ENCODE results near the gene ACTR5.

Gene ACTR5

DNA sequence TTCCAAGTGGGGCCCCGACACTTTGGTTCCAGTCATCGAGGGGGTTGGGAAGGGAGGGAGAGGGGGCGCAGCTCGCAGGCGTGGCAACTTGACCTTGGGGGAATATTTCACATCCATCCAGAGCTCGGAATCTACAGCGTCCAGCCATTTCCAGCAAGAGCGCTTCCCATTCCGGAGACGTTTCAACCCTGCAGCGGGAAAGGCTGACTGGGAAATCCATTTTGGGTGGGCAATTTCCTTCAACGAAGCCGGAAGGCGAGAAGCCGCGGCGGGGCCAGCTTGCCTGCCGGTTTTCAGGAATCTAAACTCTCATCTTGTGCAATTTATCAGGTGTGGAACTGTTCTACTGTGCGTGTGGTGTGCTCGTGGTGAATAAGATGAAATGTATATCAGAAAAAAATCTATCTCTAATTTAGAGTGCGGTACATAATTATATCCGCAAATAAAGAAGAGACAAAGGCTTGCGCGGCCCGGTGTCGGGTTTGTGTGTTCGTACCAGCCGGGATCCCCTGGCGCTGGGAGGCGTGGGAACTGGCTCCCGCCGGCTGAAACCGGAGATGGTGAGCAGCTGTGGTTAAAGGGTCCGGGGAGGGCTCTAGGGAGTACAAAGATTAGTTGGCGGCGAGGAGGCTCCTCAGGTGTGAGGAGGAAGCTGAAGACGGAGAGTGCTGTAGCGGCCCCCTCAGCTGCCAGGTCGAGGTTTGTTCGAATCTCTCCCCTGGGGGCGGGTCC lies 19.2 kb upstream of the ACTR5 start:
- DNase-seq (ENCODE audit: low read depth) = no peak

DNA sequence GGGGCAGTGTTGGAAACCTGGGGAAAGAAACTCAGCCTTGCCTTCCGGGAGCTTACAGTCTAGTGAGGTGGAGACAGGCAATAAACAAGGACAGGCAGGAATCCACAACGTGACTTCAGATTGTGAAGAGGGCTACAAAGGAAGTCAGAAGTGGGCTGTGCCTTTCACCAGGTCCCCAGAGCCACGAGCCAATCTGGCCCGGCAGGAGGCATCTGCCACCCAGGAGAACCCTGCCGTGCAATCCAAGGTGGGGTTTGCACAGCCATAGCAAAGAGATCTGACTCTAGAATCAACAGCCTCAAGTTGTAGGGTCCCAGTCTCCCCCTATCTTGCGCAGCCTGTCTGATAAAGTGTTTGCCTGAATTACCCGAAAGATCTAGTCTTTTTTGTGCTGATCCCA lies 18.5 kb upstream of the ACTR5 start:
- no peak for DNase-seq (ENCODE audit: low read depth)

DNA sequence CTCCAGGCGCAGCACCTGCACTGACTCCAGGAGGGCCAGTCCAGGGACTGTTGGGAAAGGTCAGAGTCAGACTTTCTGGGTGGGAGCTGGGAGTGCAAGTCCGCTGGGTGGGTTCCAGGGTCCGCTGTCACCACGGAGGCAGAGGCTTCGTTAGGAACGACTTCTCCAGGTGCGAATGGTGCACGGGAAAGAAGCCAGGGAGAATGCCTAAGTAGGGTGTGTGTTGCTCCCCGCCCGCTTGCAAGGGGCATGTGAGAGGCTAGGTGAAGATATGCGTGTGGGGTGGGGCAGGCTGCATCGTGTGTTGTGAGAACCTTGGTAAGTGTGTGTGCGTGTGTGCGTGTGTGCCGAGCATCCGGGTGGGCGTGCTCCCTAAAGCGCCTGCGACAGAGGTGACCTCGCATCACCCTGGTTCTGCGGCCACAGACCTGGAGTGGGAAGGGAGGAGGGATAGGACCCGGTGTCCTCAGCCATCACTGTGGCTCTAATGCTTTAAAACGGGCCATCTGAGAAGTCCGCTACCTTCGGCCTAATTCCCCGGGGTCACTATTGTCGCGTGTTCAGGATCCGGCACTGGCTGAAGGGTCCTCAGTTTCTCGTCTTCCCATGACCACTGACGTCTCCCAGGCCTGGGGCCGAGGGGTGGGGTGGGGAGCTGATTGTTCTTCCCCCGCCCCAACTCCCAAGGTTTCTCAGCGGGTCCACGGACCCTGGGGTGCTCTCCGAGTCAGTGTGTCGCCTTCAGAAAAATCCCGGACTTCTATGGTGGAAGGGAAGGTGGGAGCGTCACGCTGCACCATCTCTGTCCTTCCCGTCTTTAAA lies 17.9 kb upstream of the ACTR5 start:
- DNase-seq (ENCODE audit: low read depth) = no peak

DNA sequence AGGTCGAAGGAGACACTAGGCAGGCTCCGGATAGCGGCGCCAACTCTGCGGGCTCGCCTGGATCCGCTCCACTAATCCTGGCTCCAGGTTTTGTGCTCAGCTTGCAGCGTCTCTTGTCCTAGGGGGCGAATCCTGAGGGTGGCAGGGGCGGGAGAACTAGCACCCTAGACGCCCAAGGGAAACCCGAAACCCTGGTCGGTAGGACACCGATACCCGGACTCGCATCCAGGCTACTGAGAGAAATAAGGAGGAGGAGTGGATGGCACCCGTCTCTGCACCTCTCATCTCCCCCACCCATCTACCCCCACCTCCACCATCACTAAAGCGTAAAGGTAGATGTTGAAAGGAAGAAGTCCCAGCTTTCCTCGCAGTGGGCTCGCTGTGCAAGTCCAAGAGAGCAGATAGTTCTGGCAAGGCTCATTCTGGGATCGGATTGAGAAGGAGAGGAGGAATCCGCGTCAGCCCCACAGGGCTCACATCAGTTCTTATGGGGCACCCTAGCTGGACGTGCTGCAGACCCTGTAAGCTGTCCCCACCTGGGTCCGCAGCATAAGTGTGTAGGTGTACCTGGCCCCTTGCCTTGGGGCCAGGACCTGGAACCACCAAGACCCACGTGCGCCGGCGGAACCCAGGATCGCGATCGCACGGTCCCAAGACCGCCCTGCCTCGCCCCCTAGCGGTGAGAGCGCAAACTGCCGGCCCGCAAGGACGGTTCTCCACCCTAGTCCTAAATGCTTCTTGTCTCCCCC lies 17.1 kb upstream of the ACTR5 start:
- DNase-seq (ENCODE audit: low read depth) = no peak

DNA sequence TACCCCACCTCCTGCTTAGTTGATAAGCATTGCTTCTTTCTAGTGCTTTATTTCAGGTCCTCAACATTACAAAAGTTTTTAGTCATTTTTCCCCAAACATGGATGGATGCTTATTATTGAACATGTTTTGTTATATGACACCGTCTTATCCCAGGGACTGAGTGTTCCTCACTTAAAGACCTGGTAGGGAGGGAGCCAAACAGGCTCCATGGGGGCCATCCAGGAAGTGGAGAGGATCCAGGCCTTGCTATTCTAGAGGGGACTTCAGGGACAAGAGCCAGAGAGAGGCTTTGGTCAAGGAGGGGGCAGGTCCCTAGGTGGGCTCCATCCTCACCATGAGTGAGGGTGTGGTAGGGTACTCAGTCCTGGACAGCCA lies 16.5 kb upstream of the ACTR5 start:
- no peak for DNase-seq (ENCODE audit: low read depth)

DNA sequence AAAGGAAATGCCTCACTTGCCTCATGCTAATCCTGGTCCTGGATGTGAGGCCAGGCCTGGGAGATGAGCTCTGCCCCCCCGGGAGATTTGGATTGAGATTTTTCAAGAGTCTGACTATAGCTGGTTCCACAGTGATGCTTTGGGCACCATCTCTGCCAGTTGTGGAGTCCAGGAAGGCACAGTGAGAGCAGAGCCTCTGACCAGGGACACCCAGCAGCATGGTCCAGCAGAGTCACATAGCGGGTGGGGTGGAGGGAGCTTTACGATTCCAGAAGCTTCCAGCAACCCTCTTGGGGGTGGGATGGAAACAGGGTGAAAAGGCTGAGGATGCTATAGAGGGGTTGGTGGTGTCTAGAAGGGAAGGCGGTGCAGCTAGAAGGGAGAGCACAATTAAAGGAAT lies 15.3 kb upstream of the ACTR5 start:
- no peak for DNase-seq (ENCODE audit: low read depth)

DNA sequence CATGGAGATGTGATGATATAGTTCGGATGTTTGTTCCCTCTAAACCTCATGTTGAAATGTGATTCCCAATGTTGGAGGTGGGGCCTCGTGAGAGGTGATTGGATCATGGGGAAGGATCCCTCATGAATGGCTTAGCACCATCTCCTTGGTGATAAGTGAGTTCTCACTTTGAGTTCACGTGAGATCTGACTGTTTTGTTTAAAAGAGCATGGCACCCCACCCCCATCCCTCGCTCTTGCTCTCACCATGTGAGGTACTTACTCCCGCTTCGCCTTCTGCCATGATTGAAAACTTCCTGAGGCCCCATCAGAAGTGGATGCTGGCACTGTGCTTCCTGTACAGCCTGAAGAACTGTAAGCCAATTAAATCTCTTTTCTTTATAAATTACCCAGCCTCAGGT lies 13.1 kb upstream of the ACTR5 start:
- DNase-seq (ENCODE audit: low read depth) = no peak

DNA sequence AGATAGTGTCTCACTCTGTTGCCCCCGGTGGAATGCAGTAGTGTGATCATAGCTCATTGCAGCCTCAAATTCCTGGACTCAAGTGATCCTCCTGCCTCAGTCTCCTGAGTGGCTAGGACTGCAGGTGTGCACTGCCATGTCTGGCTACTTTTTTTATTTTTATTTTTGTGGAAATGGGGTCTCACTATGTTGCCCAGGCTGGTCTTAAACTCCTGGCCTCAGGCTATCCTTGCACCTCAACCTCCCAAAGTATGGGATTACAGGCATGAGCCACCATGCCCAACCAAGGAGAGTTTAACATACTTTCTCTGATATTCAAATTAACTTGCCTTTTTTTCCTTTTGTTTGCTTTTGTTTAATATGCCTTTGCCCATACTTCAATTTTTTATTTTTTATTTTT lies 10.4 kb upstream of the ACTR5 start:
- no peak for DNase-seq (ENCODE audit: low read depth)

DNA sequence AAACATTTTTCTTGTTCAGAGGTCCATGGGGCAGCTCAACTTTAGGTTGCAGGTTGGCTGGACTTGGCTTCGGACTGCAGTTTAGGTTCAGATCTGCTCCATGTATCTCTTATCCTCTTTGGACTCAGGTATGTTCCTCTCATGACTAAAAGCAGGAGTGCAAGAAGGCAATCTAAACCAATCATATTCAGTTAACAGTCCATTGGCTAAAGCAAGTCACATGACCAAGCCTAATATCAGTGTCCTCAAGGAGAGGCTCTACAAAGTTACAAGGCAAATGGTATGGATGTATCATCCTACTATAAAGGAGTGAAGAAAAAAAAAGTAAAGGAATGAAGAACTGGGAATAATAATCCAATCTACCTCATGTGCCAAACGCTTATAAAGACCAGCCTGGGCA lies 2.5 kb upstream of the ACTR5 start:
- DNase-seq (ENCODE audit: low read depth) = no peak

DNA sequence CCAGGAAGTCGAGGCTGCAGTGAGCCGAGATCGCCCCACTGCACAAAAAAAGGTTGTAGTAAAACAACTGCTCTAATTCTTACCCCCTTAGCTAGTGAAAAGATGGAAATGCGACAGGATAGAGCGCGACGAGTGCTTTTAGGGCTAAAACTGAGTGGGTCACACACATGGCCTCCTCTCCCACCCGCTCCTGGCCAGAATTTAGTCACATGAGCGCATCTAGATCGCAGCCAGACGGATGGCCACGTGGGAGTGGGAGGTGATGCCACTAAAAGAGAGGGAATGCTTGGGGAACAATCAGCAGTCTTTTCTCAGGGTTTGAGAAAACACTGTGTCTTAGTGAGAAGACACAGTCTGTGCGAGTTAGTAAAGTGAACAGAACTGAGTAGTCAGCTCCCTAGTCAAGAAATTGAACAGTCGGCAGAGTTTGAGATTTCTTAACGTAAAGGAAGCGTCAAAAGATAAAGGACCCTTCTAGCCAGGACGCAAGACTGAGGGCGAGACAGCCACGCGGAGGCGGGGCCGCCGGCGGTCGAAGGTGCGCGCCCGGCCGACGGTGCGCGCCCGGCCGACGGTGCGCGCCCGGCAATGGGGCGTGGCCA lies 664 bp upstream of the ACTR5 start:
- DNase-seq (ENCODE audit: low read depth) = no peak

DNA sequence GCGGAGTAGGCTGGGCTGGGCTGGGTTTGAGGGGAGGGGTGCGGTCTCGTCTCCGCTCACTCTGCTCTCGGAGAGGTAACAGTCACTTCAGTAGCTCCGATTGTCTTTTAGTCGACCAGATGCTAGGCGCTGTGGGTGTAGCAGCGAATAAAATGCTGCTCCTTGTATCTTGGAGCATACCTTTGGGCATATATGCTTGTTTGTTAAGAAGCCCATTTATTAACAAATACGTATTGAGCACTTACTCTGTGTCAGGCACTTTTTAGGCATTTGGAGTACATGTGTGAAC lies 545 bp downstream of the ACTR5 start:
- DNase-seq (ENCODE audit: low read depth) = no peak

DNA sequence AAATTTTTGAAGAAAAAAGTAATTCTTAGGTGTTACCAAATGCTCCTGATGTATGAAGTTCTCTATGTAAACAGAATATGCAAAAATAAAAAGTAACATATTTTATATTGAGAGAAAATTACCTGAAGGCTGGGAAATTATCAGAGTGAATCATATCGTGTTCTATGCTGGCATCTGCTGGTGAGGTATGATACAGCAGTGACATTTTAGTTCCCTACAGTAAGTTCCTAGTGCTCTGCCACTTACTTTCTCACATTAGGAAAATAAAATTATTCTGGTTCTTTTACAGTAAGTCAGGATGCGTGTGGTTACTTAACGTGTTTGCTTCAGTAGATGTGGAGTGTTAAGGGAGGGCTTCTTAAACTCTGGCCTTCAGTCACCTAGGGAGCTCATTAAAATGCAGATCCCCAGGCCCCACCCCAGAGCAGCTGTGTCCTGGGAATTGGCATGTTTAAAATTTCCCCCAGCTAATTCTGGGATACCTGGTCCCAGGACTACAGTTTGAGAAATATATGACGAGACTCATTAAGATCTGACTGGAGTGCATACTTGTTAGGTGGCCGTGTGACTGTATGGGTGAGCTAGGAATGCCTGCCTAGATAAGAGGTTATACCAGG lies 3.2 kb downstream of the ACTR5 start:
- no peak for DNase-seq (ENCODE audit: low read depth)

DNA sequence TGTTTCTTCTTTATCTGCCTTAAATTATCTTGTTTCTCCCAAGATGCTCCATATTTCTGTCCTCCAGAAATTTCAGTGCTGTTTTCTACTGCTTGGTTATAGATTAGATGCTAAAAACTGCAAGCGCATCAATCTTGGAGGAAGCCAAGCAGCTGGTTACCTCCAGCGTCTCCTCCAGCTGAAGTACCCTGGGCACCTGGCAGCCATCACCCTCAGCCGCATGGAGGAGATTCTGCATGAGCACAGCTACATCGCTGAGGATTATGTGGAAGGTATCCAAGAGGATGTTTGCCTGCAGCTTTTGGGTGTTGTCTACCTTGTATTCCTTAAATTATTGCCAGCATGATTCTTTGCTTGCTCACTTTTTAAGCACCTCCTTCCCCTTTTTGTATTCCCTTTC lies 3.8 kb downstream of the ACTR5 start:
- DNase-seq (ENCODE audit: low read depth) = no peak

DNA sequence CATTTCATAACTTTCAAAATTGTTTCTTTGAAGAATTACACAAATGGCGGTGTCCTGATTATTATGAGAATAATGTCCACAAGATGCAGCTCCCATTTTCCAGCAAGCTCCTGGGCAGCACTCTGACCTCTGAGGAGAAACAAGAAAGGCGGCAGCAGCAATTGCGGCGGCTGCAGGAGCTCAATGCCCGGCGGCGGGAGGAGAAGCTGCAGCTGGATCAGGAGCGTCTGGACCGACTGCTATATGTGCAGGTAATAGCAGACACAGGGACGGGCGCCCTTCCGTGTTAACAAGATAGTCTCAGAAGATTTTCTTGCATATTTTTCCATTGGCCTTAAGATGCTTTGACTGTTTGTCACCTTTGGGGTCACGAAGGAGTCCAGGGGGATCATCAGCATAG lies 6.7 kb downstream of the ACTR5 start:
- no peak for DNase-seq (ENCODE audit: low read depth)

DNA sequence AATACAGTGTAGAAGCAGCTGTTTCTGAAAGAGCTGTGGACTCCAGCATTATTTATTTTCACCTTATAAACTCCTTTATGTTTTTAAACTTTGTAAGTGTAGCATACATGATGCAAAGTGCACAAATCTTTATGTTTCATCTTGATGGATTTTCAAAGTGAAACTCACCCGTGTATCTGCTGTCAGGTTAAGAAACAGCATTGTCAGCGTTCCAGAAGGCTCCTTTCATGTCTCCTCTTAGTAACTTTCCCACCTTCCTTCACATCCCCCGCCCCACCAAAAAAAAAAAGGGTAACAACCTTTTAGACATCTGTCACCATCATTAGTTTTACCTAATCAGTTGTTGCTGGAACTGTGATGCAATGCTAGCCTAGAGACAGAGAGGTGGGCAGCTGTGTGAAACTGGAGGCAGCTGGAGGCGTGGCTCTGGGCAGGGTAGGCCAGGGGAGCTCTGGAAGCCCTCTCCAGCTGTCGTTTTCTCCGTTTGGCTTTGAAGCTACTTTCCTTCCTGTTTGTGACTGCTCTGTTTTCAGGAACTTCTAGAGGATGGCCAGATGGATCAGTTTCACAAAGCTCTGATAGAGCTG lies 7.2 kb downstream of the ACTR5 start:
- DNase-seq (ENCODE audit: low read depth) = no peak

DNA sequence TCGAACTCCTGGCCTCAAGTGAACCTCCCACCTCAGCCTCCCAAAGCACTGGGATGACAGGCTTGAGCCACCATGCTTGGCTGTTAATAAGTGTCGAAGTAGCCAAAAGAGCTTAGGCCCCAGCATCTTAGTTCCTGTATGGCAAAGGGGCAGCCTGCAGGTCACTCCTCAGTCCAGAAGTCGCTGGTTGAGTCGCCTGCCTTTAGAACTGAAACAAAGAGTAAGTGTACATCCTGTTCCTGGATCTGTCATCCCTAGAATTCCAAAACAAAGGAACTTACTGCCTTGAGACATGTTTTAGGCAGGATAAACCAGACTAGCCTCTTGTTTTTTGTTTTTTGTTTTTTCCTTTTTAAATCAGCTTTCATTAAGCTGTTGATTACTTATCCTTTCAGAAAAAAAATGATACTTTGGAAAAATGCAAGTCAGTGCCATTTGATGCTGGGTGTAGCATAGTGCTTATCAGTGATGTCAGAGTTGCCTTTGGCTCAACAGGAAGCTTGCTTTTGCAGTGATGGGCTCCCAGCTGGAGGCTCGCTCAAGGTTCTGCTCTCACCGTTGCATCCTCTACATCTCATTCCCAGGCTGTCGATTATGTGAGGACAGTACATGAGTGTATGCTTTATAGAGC lies 9.0 kb downstream of the ACTR5 start:
- no peak for DNase-seq (ENCODE audit: low read depth)

DNA sequence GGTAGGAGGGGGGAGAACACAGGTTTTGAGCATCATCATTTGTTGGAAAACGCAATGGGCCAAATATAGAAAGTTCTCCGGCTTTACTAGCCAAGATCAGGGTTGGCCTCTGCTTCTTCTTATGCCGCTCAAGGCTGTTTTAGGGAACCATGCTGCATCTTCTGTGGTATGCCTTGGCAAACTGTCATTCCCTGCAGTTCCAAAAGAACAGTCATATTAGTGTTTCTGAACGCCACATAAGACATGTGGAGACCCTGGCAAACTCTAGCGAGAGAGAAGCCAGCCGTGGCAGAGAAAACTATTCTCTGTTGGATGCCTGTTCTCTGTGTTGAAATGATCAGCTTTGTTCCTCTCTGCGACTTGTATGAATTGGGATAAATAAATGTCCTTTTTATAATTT lies 10.8 kb downstream of the ACTR5 start:
- no peak for DNase-seq (ENCODE audit: low read depth)

DNA sequence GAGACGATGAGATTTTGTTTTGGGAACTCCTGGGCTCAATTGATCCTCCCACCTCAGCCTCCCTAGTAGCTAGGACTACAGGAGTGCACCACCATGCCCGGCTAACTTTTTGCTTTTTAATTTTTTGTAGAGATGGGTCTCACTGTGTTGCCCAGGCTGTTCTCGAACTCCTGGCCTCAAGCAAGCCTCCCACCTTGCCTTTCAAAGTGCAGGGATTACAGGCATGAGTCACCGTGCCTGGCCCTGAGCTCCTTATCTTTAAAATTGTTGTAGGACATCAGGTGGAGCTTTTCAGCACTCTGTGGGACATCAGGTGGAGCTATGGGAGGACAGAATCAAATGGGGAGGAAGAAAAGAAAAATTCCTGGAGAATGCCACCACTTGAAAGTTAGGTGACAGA lies 12.7 kb downstream of the ACTR5 start:
- DNase-seq (ENCODE audit: low read depth) = no peak

DNA sequence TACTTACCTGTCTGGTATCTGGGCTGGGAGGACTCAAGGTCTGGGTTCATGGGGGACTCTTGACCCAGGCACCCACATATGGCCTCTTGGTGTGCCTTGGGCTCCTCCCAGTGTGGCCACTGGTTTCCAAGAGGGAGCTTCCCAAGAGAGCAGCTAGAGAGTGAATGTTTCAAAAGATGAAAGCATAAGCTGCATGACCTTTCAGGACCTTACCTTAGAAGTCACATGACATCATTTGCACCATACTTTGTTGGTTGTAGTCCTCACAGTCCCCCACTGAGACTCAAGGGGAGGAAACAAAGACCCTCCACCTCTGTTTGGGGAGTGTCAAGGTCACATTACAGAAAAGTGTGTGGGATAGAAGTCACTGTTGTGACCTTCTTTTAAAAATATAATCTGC lies 13.9 kb downstream of the ACTR5 start:
- DNase-seq (ENCODE audit: low read depth) = no peak

DNA sequence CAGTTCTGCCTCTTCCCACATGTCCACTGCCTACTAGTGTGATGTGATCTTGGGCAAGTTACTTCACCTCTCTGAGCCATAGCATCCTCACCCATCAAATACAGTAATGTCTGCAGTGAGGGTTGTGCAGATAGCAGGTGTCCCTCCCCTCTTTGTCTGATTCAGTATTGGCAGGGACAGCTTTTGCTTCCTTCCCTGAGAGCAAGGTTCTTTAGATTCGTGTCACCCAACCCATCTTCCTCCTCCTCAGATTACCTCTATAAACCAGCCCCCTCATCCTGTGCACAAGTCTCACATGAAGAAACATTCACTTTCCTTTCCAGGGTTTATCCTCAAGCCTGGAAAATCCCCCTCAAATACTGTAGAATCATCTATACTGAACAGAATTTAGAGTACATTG lies 15.4 kb downstream of the ACTR5 start:
- no peak for DNase-seq (ENCODE audit: low read depth)

DNA sequence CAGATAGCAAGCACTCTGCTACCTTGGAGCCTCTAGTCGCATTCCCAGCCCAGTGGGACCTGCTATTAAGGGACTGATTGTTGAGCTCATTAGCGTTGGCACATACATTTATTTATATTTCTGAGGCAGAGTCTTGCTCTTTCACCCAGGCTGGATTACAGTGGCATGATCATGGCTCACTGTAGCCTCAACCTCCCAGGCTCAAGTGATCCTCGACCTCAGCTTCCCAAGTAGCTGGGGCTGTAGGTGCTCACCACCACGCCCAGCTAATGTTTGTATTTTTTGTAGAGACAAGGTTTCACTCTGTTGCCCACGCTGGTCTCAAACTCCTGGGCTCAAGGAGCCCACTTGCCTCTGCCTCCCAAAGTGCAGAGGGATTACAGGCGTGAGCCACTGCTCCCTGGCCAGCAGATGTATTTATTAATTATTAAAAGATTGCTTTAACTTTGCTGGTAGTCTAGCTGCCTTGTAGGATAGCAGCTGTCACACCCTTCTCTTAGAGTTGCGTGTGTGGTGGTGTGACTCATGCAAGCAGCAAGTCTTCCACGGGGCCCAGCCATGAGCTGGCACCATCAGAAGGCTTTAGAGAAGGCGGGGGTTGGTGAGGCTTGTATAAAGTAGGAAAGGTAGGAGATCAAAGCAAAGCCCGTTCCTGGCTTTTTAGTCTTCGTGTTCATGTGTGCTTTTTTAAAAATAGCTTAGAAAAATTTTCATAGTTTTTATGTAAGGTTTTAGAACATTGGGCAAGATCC lies 16.5 kb downstream of the ACTR5 start:
- peak; percentile 67 for DNase-seq (ENCODE audit: low read depth)
